Measurements from ENCODE around the gene TPSD1.
"Not testable (repeated sequence)": the region's sequence is repeated elsewhere in the genome, so short reads cannot be mapped to it uniquely, and the experiment has no call there.

The TPSD1 gene

GRCh38 chr16:1295465-1295864 is 39.6 kb downstream of the TPSD1 start:
- no peak overlapping the region for H3K27ac ChIP-seq
- H3K4me2 ChIP-seq = no peak overlapping the region
- no peaks in the 10 kb centered on the region for H4K20me1 ChIP-seq (ENCODE audit: insufficient read depth)
- TF ChIP-seq CTCF (conservative IDR thresholded peaks at IDR 0.05; ENCODE audit: low read depth, low read length) = no peak
- H3K9ac ChIP-seq = no peak overlapping the region
- no peak overlapping the region for H3K4me3 ChIP-seq (IDR thresholded peaks at IDR 0.05; ENCODE audit: insufficient read depth, low read depth, low read length)
- H3K36me3 ChIP-seq (ENCODE audit: insufficient read depth) = no peaks in the 10 kb centered on the region
- H2AFZ ChIP-seq (ENCODE audit: low read depth) = no peak overlapping the region
- peaks cover 21% of the 10 kb centered on the region for H3K4me1 ChIP-seq (ENCODE audit: low read depth, poor library complexity, severe bottlenecking)
- H3K79me2 ChIP-seq (ENCODE audit: insufficient read depth, low read depth) = no peaks in the 10 kb centered on the region
- H3K27me3 ChIP-seq (ENCODE audit: insufficient read depth, low read depth) = peaks cover 94% of the 10 kb centered on the region

GRCh38 chr16:1296688-1297017 is 40.8 kb downstream of the TPSD1 start:
- H2AFZ ChIP-seq (ENCODE audit: low read depth); H3K79me2 ChIP-seq (ENCODE audit: insufficient read depth, low read depth); H3K4me2 ChIP-seq; H4K20me1 ChIP-seq (ENCODE audit: insufficient read depth); H3K27ac ChIP-seq; H3K36me3 ChIP-seq (ENCODE audit: insufficient read depth); H3K4me3 ChIP-seq (IDR thresholded peaks at IDR 0.05; ENCODE audit: insufficient read depth, low read depth, low read length); H3K9ac ChIP-seq: not testable (repeated sequence)
- Histone ChIP-seq H3K4me1 (ENCODE audit: low read depth, poor library complexity, severe bottlenecking) (peaks cover 10% of the 10 kb centered on the region), H3K27me3 (ENCODE audit: insufficient read depth, low read depth) (peaks cover 92% of the 10 kb centered on the region)

- no peaks in the 10 kb centered on the region for H3K79me2 ChIP-seq (ENCODE audit: insufficient read depth, low read depth)
- no peak overlapping the region for H3K27ac ChIP-seq
- TF ChIP-seq CTCF (conservative IDR thresholded peaks at IDR 0.05; ENCODE audit: low read depth, low read length) = no peak
- H3K4me3 ChIP-seq (IDR thresholded peaks at IDR 0.05; ENCODE audit: insufficient read depth, low read depth, low read length) = no peak overlapping the region
- no peaks in the 10 kb centered on the region for H4K20me1 ChIP-seq (ENCODE audit: insufficient read depth)
- H2AFZ ChIP-seq (ENCODE audit: low read depth) = no peak overlapping the region
- H3K27me3 ChIP-seq (ENCODE audit: insufficient read depth, low read depth) = peaks cover 93% of the 10 kb centered on the region
- H3K9ac ChIP-seq = no peak overlapping the region
- no peak overlapping the region for H3K4me2 ChIP-seq
- H3K36me3 ChIP-seq (ENCODE audit: insufficient read depth) = no peaks in the 10 kb centered on the region
- peaks cover 9% of the 10 kb centered on the region for H3K4me1 ChIP-seq (ENCODE audit: low read depth, poor library complexity, severe bottlenecking)
Observed at GRCh38 chr16:1297018-1297696, 41.3 kb downstream of the TPSD1 start.

GRCh38 chr16:1298406-1298805 is 42.5 kb downstream of the TPSD1 start:
- no peak overlapping the region for H3K4me2 ChIP-seq
- no peak overlapping the region for H3K27ac ChIP-seq

More at GRCh38 chr16:1298406-1298805, 42.5 kb downstream of the TPSD1 start:
- no peak for TF ChIP-seq CTCF (conservative IDR thresholded peaks at IDR 0.05; ENCODE audit: low read depth, low read length)
- H3K36me3 ChIP-seq (ENCODE audit: insufficient read depth) = no peaks in the 10 kb centered on the region
- no peaks in the 10 kb centered on the region for H4K20me1 ChIP-seq (ENCODE audit: insufficient read depth)
- H3K4me1 ChIP-seq (ENCODE audit: low read depth, poor library complexity, severe bottlenecking) = peaks cover 9% of the 10 kb centered on the region
- H2AFZ ChIP-seq (ENCODE audit: low read depth) = no peak overlapping the region
- H3K79me2 ChIP-seq (ENCODE audit: insufficient read depth, low read depth) = no peaks in the 10 kb centered on the region
- no peak overlapping the region for H3K9ac ChIP-seq
- peaks cover 86% of the 10 kb centered on the region for H3K27me3 ChIP-seq (ENCODE audit: insufficient read depth, low read depth)
- H3K4me3 ChIP-seq (IDR thresholded peaks at IDR 0.05; ENCODE audit: insufficient read depth, low read depth, low read length) = no peak overlapping the region

All from KMS-11 (cell line).